ENCODE results near the gene DACH1.

GRCh38 chr13:71522941-71523526, 344.0 kb downstream of the DACH1 start:
- TF ChIP-seq CTCF (IDR thresholded peaks at IDR 0.05; ENCODE audit: insufficient read depth, low read depth, low read length), result no peak
- TF ChIP-seq EZH2 (IDR thresholded peaks at IDR 0.05; ENCODE audit: insufficient read depth, low read length), result no peak
